DMS153 treated with DMSO at 0.1 percent for 48 hours (cell line): ENCODE measurements around the gene DSCAM.

ENCODE experiments used
- DNase-seq: peaks from one replicate; lab custom pipeline; 2025; ENCODE audit not compliant: unreplicated experiment; lab: John Stamatoyannopoulos, UW

DSCAM gene

GRCh38 chr21:40840401-40841125 is 6.4 kb downstream of the DSCAM start:
- DNase-seq, result no peak

DNA sequence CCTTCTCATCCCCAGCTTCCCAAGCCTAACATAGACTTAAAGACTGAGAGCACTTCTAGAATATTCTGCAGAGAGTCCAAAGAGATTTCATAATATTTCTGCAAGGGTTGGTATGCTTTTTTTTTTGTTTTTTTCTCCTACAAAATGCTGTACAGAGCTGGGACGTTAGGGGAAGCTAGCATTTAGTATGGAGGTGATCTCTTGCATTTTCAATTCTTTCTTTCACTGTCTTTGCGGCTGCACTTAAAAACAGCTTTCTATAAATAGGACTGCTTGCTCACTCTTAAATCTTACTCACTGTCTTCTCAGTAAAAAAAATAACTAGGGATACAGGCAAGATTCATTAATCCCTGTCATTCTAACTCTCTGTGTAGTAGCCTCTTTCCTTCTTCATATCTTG is 7.4 kb downstream of the DSCAM start:
- DNase-seq, result no peak

- DNase-seq, result no peak
These were observed 9.5 kb downstream of the DSCAM start for GRCh38 chr21:40837456-40837855.

- no peak for DNase-seq
These were observed 11.7 kb downstream of the DSCAM start for GRCh38 chr21:40835184-40835694.

- no peak for DNase-seq
These were observed 13.8 kb downstream of the DSCAM start for GRCh38 chr21:40833184-40833583.

GRCh38 chr21:40832316-40832715 is 14.6 kb downstream of the DSCAM start:
- DNase-seq, result no peak

GRCh38 chr21:40830836-40831235 is 16.1 kb downstream of the DSCAM start:
- DNase-seq, result no peak

DNA sequence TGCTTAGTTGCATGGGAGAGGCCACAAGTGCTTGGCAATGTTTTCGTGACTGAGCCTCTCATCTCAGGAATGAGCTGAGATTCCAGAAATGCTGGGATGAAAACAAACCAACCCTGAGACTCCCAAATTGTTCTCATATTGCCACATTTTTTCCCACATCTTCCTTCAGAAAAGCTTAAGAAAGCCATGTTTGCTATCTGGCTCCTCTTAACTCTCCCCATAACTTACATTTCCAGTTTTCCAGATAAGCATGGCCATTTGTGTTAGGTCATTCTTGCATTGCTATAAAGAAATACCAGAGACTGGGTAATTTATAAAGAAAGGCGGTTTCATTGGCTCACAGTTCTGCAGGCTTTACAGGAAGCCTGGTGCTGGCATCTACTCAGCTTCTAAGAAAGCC is 17.2 kb downstream of the DSCAM start:
- DNase-seq, result no peak

- no peak for DNase-seq
These were observed 17.6 kb downstream of the DSCAM start for GRCh38 chr21:40829308-40829707.

- DNase-seq, result no peak
These were observed 19.4 kb downstream of the DSCAM start for GRCh38 chr21:40827509-40827908.

- no peak for DNase-seq
These were observed 27.7 kb downstream of the DSCAM start for GRCh38 chr21:40819071-40819900.

DNA sequence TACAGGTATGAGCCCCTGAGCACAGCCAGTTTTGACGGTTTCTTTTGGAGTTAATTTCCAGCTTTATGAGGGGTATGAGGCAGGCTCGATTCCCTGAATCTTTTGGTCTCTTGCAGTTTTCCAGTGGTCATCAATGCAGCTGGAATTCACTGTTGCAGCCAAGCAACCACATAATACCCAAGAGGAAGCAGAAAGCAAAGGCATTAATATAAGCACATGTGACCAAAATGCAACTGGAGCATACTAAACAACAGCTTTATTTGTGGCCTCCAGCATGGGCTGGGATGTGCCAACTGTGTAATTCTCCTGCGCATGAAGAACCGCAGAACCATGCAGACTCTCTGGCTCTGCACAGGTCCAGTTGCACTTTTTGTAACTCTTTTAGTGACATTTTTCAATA is 33.0 kb downstream of the DSCAM start:
- no peak for DNase-seq

- no peak for DNase-seq
These were observed 37.2 kb downstream of the DSCAM start for GRCh38 chr21:40809673-40810197.

DNA sequence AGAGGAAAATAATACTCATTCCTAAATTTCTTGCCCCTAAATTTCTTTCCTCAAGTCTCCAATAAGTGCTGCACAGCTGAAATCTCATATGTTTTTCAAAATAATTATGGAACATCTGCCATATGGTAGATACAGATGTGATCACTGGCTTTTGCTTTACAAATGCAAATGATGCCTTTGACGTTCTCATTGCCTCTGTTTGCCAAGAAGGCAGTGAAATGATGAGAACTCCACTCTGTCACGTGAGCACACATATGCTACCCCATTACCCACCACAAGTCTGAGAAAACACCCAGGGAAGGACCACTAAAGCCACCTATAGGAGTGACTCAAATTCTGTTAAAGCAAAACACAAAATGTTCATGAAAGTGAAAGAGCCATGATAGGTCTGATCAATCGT is 43.9 kb downstream of the DSCAM start:
- no peak for DNase-seq

GRCh38 chr21:40800126-40800525 is 46.8 kb downstream of the DSCAM start:
- no peak for DNase-seq

- no peak for DNase-seq
These were observed 49.1 kb downstream of the DSCAM start for GRCh38 chr21:40797891-40798290.

DNA sequence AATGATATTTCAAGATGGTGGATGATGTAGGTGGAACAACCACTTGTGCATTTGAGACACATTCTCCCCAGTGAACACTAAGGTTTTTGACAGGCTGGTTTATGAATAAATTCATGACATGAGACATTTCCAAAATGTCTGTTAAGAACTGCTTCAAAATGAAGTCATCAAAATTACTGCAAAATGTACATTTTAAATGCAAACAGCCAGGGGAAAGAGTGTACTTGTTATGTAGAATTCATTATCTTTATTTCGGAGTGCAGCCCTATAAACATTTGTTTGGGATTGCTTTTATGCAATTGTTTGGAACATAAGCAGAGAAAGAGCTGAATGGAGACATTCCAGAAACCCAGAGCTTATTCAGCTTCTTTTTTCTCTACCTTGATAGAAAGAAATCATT is 49.5 kb downstream of the DSCAM start:
- no peak for DNase-seq

- no peak for DNase-seq
These were observed 50.5 kb downstream of the DSCAM start for GRCh38 chr21:40796464-40796863.

DNA sequence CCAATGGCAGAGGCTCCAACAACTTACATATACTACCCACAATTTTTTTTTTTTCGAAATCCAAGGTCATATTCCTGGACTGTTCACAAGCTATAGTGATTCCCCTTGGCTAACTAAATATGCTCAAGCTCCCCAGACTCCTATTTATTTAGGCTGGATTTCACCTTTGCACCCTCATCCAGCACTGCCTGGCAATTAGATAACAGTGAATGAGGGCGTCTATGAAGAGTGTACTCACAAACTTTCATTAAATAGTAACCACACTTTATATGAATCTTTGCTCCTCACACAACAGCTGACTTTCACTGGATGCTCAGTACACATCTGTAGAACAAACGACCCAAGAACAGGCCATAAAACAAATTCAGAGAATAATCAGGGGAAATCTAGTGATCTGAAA is 51.6 kb downstream of the DSCAM start:
- DNase-seq, result no peak

- DNase-seq, result no peak
These were observed 54.1 kb downstream of the DSCAM start for GRCh38 chr21:40792691-40793456.

- no peak for DNase-seq
These were observed 58.3 kb downstream of the DSCAM start for GRCh38 chr21:40788635-40789034.
